HG03064 (cell line): ENCODE measurements around the gene RIC8B.
"Not testable (repeated sequence)": the region's sequence is repeated elsewhere in the genome, so short reads cannot be mapped to it uniquely, and the experiment has no call there.

Experiments used
- ATAC-seq: cut with Tn5 transposase; IDR thresholded peaks from one replicate; pipeline ENCODE4 v1.9.1; 2021; ENCODE audit warnings: low read depth; ENCODE audit not compliant: unreplicated experiment

RIC8B gene

GRCh38 chr12:106897082-106897481 is 122.6 kb downstream of the RIC8B start:
- no peak for ATAC-seq

GRCh38 chr12:106897981-106898901 is 123.8 kb downstream of the RIC8B start:
- ATAC-seq: no peak

GRCh38 chr12:106900554-106900953 is 126.1 kb downstream of the RIC8B start:
- ATAC-seq: no peak

- no peak for ATAC-seq
Observed at GRCh38 chr12:106901276-106901675, 126.8 kb downstream of the RIC8B start.

GRCh38 chr12:106902053-106902452 is 127.6 kb downstream of the RIC8B start:
- no peak for ATAC-seq

GRCh38 chr12:106903241-106903945 is 128.9 kb downstream of the RIC8B start:
- peak; percentile 83 for ATAC-seq

GRCh38 chr12:106906715-106907114 is 132.2 kb downstream of the RIC8B start:
- no peak for ATAC-seq

GRCh38 chr12:106907411-106907810 is 132.9 kb downstream of the RIC8B start:
- no peak for ATAC-seq

- no peak for ATAC-seq
Observed at GRCh38 chr12:106907846-106908245, 133.4 kb downstream of the RIC8B start.

GRCh38 chr12:106908561-106908960 is 134.1 kb downstream of the RIC8B start:
- ATAC-seq: no peak

- ATAC-seq: peak; percentile 82
Observed at GRCh38 chr12:106910202-106910601, 135.7 kb downstream of the RIC8B start.

GRCh38 chr12:106911581-106911980 is 137.1 kb downstream of the RIC8B start:
- ATAC-seq: no peak

GRCh38 chr12:106913456-106913855 is 139.0 kb downstream of the RIC8B start:
- no peak for ATAC-seq

- ATAC-seq: no peak
Observed at GRCh38 chr12:106914796-106915634, 140.5 kb downstream of the RIC8B start.

GRCh38 chr12:106915635-106916026 is 141.1 kb downstream of the RIC8B start:
- ATAC-seq: no peak

- ATAC-seq: no peak
Observed at GRCh38 chr12:106917503-106917902, 143.0 kb downstream of the RIC8B start.

GRCh38 chr12:106918746-106919145 is 144.3 kb downstream of the RIC8B start:
- no peak for ATAC-seq

GRCh38 chr12:106919910-106920544 is 145.5 kb downstream of the RIC8B start:
- no peak for ATAC-seq

- not testable (repeated sequence) for ATAC-seq
Observed at GRCh38 chr12:106921976-106922375, 147.5 kb downstream of the RIC8B start.

GRCh38 chr12:106923594-106923993 is 149.1 kb downstream of the RIC8B start:
- not testable (repeated sequence) for ATAC-seq
